Superior temporal gyrus (tissue), 1 donor: ENCODE data around the gene RTKN2.
A peak's percentile ranks its signal among the peaks of the same experiment; 100 is the strongest.
"Not testable (repeated sequence)": the region's sequence is repeated elsewhere in the genome, so short reads cannot be mapped to it uniquely, and the experiment has no call there.

Experiments
- DNase-seq: peaks from one replicate; pipeline ENCODE4 v3.0.0-alpha.2; 2016; ENCODE audit errors: extremely low spot score

RTKN2 gene

DNA sequence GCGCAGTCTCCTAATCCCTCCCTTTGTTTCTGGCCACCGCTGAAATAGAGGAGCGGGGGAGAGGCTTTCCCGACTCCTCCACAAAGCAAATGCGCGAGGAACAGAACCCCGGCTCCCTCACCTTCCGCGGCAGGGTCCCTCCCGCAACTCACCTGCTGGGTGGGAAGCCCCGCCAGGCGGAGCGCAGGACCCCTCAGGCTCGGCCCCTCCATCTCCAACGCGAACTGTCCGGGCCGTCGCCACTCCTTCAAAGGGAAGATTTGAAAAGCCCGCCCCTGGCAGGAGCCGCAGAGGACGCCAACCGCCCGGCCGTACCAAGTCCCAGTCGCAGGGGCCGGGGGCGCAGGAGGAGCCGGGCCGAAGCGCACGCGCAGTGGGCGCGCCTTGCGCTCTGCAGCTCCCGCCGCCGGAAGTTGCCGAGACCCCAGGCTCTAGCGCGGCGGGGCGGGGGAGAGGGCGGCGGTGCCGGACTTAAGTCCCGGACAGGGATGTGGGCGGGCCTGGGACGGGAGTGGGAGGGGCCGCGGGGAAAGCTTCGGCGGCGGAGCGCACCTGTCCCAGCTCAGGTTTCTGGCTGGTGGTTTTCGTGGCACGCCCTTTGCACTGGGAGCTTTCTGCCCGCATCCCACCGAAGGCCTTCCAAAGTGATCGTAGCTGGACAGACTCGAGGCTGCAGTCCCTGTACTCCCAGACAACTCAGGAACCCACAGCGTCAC, at the start of gene RTKN2:
RTKN2 (minus strand) TSS at position 446 of the 716 bp plus-strand sequence; CDS start at position 212, 234 bp downstream.
- peak; percentile 73 for DNase-seq

GRCh38 chr10:62317257-62317656, 48.6 kb upstream of the RTKN2 start:
- no peak for DNase-seq

DNA sequence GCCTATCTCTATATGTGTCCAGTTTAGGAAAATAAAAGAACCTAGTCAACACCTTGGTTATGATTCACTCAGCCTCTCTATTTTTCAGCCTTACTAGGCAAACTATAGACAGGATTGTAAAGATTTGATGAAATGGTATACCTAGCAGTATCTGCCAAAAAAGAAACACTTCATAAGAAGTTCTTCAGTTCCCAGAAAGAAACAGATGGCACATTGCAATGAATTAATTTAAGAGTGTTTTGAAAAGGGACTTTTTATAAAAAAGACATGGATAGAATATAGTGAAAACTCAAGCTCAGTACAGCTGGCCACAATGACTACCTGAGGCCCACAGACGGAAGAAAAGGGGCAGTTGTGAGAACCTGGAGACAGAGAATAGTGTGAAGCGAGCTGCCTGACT, 40.6 kb upstream of the RTKN2 start:
- peak; percentile 55 for DNase-seq

- no peak for DNase-seq
Observed at GRCh38 chr10:62308101-62308500, 39.5 kb upstream of the RTKN2 start.

DNA sequence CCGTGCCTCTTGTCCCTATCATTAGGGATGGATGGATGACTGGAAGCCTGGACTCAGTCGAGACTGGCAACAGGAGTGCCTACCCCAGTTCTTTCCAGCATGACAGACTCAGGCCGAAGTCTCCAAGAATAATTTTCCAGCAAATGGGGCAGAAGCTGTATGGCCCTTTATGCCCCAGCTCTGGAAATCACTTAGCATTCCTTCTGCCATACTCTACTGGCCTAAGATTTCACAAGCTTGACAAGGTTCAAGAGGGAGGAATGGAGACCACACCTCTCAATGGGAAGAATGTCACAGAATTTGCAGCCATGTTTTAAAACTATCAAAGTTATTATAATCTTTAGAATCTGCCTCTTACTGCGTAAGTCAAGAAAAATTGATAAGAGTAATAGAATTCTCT, 39.0 kb upstream of the RTKN2 start:
- no peak for DNase-seq

- DNase-seq, result no peak
Observed at GRCh38 chr10:62306663-62307062, 38.0 kb upstream of the RTKN2 start.

GRCh38 chr10:62305813-62306212, 37.2 kb upstream of the RTKN2 start:
- no peak for DNase-seq

- DNase-seq, result no peak
Observed at GRCh38 chr10:62303922-62304321, 35.3 kb upstream of the RTKN2 start.

- DNase-seq, result no peak
Observed at GRCh38 chr10:62302760-62303159, 34.1 kb upstream of the RTKN2 start.

DNA sequence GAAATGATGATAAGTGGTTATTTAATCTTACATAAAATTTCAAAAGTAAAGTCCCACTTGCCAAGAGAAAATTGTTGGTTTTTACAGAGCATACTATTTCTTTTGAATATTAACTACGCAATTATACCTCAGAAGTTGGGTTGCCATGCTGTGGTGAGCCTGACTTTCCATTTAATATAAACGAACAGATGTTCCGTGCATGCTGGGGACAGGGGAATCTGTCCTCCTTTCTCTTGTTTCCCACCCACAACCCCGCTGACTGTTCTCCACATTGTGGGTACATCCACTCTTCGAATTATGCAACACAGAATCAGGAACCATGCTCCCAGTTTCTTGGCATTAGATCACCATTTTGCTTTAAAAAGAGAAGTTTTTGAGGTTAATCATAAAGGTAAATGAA, 29.2 kb upstream of the RTKN2 start:
- peak; percentile 55 for DNase-seq

DNA sequence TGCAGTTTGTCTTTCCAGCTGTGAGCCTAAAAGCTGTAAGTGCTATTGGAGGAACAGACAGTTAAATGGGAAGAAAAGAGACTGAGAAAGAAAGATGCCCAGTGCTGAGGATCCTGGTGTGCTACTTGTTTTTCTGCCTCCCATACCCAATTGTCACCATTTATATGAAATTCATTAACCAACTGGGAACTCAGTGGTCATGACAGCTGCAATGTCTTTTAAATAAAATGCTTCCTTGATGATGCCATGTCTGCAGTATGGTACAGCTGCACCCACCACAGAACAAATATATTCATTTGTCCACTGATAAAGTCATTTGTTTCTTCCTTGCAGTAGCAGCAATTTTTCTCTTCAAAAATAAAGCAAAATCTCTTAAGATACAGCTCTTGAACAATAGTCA, 15.6 kb upstream of the RTKN2 start:
- DNase-seq, result no peak

DNA sequence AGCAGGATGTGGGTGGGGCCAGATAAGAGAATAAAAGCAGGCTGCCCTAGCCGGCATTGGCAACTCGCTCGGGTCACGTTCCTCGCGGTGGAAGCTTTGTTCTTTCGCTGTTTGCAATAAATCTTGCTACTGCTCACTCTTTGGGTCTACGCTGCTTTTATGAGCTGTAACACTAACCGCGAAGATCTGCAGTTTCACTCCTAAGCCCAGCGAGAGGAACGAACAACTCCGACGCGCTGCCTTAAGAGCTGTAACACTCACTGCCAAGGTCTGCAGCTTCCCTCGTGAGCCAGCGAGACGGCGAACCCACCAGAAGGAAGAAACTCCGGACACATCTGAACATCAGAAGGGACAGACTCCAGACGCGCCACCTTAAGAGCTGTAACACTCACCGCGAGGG, 12.7 kb upstream of the RTKN2 start:
- not testable (repeated sequence) for DNase-seq

GRCh38 chr10:62280392-62280791, 11.7 kb upstream of the RTKN2 start:
- not testable (repeated sequence) for DNase-seq

- no peak for DNase-seq
Observed at GRCh38 chr10:62278441-62278910, 9.8 kb upstream of the RTKN2 start.

- DNase-seq, result no peak
Observed at GRCh38 chr10:62277971-62278370, 9.3 kb upstream of the RTKN2 start.

DNA sequence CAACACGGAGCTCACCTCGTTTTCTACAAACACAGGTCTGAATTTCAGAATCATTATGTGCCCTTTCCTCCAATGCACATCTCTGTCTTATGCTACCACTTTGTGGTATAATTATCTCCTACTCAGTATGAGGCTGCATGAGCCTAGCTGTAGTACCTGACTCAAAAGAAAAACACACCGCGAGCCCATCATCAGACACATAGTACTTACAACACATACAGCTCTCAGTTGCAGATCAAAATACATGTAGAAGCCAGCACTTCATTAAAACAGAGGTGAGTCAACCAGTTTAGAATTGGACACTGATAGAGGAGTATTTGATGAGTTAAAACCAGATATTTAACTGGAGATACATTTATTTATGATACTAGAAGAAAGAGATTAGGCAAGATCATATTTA, 1.4 kb upstream of the RTKN2 start:
- DNase-seq, result no peak

- DNase-seq, result no peak
Observed at GRCh38 chr10:62268027-62268398, 631 bp downstream of the RTKN2 start.

DNA sequence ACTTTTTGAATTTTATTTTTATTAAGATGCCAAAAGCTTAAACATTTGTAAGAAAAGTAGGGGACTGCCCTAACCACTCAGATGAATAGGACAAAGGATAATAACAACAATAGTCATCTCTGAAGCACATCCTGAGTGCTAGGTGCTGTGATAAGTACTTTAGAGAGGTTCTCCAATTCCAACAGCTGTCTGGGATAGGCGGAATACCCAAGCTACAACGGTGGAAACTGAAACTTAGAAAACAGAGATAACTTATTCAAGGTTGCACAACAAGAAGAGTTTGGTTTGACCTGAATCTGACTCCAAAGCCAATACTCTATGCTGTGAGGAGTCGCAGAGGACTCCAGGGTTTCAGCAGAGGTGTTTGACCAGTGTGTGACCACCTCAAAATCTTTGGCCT, 2.0 kb downstream of the RTKN2 start:
- DNase-seq, result no peak

GRCh38 chr10:62266147-62266546, 2.5 kb downstream of the RTKN2 start:
- no peak for DNase-seq

DNA sequence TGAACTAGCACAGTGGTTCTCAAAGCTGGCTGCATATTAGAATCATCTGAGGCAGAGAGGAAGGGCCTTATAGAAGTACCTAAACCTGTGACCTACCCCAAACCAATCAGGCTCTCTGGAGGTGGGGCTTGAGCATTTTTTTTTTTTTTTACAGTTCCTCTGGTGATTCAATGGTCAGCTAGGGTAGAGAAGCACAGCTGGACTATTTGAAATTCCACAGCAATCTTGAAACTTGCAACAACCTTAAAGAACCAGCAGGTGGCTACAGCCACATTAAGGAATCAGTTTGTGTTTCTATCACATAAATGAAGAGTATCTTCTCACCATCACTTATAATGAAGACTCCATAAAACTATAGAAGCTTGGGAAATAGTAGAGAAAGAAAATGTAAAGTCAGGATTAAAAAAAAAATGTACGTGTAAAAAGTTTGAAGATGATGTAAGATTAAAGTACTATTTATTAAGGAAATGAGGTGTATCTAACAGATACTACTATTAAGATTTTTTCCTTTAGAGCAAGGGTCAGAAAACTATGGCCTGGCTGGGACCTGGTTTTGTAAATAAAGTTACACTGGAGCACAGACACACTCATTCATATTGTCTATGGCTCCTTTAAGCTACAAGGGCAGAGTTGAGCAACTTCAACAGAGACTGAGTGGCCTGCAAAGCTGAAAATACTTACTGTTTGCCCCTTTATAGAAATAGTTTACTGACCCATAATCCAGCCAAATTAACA, 3.8 kb downstream of the RTKN2 start:
- peak; percentile 74 for DNase-seq

- DNase-seq, result no peak
Observed at GRCh38 chr10:62264126-62264525, 4.5 kb downstream of the RTKN2 start.

GRCh38 chr10:62261666-62262065, 7.0 kb downstream of the RTKN2 start:
- DNase-seq, result no peak

DNA sequence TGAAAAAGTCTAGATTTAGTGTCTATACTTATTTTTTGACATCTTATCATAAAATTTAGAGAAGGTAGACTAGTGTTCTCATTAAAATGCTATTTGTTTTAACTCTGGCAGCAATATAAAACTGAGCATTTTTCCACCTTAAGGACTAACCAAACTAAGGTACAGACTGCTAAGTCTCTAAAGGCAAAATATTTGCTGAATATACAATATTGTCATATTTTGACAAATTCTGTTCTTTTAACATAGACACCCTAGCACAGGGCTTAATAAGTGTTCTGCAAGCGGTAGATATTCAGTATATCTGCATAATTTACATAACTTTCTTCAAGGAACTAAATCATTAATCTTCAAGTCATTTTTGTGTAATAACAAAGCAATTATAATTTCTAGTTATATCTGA, 8.6 kb downstream of the RTKN2 start:
- DNase-seq, result no peak
